Hindlimb muscle (tissue), 1 donor: ENCODE data around the gene SLC39A3. TPM values are rescaled to one million over a fixed set of nuclear protein-coding genes. Genes with fewer than 3 reads are reported as not detected.

Source experiments
- DNase-seq: peaks from one replicate; pipeline ENCODE4 v3.0.0-alpha.2; 2013
- polyA plus RNA-seq: library from polyadenylated mRNA; unstranded; fragments of 120-200 nt; gene quantifications from one replicate; pipeline ENCODE4 v1.2.1, GENCODE V29; 2013; ENCODE audit not compliant: insufficient read length

The SLC39A3 gene
- polyA plus RNA-seq, 1 donor = 14.8 TPM

- DNase-seq = no peak
Observed at GRCh38 chr19:2744113-2744512, 4.3 kb upstream of the SLC39A3 start.

- no peak for DNase-seq
Observed at GRCh38 chr19:2743099-2743498, 3.3 kb upstream of the SLC39A3 start.

- DNase-seq = no peak
Observed at GRCh38 chr19:2740314-2740656, 468 bp upstream of the SLC39A3 start.

GRCh38 chr19:2736550-2737190 is 3.1 kb downstream of the SLC39A3 start:
- DNase-seq = no peak

GRCh38 chr19:2735374-2735773 is 4.4 kb downstream of the SLC39A3 start:
- DNase-seq = no peak

- DNase-seq = no peak
Observed at GRCh38 chr19:2734589-2735288, 5.1 kb downstream of the SLC39A3 start.

- DNase-seq = no peak
Observed at GRCh38 chr19:2733930-2734588, 5.8 kb downstream of the SLC39A3 start.

GRCh38 chr19:2732883-2733282 is 6.9 kb downstream of the SLC39A3 start:
- DNase-seq = no peak

GRCh38 chr19:2732157-2732725 is 7.6 kb downstream of the SLC39A3 start:
- no peak for DNase-seq

GRCh38 chr19:2731181-2731995 is 8.4 kb downstream of the SLC39A3 start:
- DNase-seq = no peak

- DNase-seq = no peak
Observed at GRCh38 chr19:2729943-2730818, 9.6 kb downstream of the SLC39A3 start.

- DNase-seq = no peak
Observed at GRCh38 chr19:2728783-2729387, 10.9 kb downstream of the SLC39A3 start.

GRCh38 chr19:2727640-2727944 is 12.2 kb downstream of the SLC39A3 start:
- no peak for DNase-seq

- no peak for DNase-seq
Observed at GRCh38 chr19:2726904-2727639, 12.7 kb downstream of the SLC39A3 start.

- no peak for DNase-seq
Observed at GRCh38 chr19:2726160-2726855, 13.5 kb downstream of the SLC39A3 start.

GRCh38 chr19:2724148-2724557 is 15.7 kb downstream of the SLC39A3 start:
- DNase-seq = no peak

- DNase-seq = no peak
Observed at GRCh38 chr19:2723747-2724146, 16.1 kb downstream of the SLC39A3 start.

GRCh38 chr19:2723345-2723715 is 16.5 kb downstream of the SLC39A3 start:
- DNase-seq = no peak

- no peak for DNase-seq
Observed at GRCh38 chr19:2722541-2723344, 17.1 kb downstream of the SLC39A3 start.
